K562 (cell line): Measurements from ENCODE around the gene TRMT44. TPM values are rescaled to one million over a fixed set of nuclear protein-coding genes. Genes with fewer than 3 reads are reported as not detected.

Experiments used
- ATAC-seq: fragments of 200-7000 bp; cut with Tn5 transposase; 3 replicates; pipeline ENCODE4 v1.9.1; 2020; ENCODE audit warnings: moderate library complexity
- BruUV-seq: library from RNA; stranded (reverse); fragments of 400-500 nt; replicated peaks from 2 replicates; lab custom pipeline; 2021; lab: Mats Ljungman, UMichigan
- CTCF ChIA-PET: fragments of 300-600 bp; formaldehyde crosslinking; extraction: SDS; loops from one replicate; lab custom pipeline; 2021; ENCODE audit warnings: low intra/inter-chr PET ratio; lab: Yijun Ruan, JAX
- POLR2A ChIA-PET: fragments of 300-600, 350-650 bp; sonication (Branson Sonifier 250); formaldehyde crosslinking; extraction: SDS; loops from one replicate; lab custom pipeline; 2021; ENCODE audit warnings: antibody characterized with exemption, inconsistent platforms; lab: Yijun Ruan, JAX
- DNase-seq, 4 experiments: peaks; one replicate each; pipeline versions ENCODE4 v3.0.0 to v3.0.0-alpha.2; 2011 to 2018; ENCODE audit warnings: low spot score in 3 of 4, mixed read lengths in 3 of 4; ENCODE audit errors: extremely low read depth in 1 of 4
- FAIRE-seq: peaks from 2 replicates; lab custom pipeline; 2011; peaks lifted over from hg19 to GRCh38; lab: Jason Lieb, UNC
- H2AFZ ChIP-seq: 2 replicates; pipeline ENCODE4 v1.6.0; 2011; ENCODE audit warnings: low read depth, low read length, control low read depth, inconsistent platforms
- H3K27ac ChIP-seq: fragments of 200-600 bp; 3 replicates; pipeline ENCODE4 v1.8.0; 2011; ENCODE audit warnings: low read depth, mild to moderate bottlenecking, control low read depth, inconsistent platforms, low read length, moderate library complexity, mixed read lengths; ENCODE audit errors: extremely low read depth
- H3K27me3 ChIP-seq, 2 experiments: fragments of 300-600 bp in 1 of 2; 2 replicates in 1 of 2; 3 replicates in 1 of 2; pipeline versions ENCODE4 v1.6.0 to v1.8.0; 2011; ENCODE audit warnings: inconsistent platforms in 2 of 2, low read length in 2 of 2, mild to moderate bottlenecking in 1 of 2, mixed read lengths in 1 of 2, moderate library complexity in 1 of 2; ENCODE audit not compliant: control insufficient read depth in 2 of 2, insufficient read depth in 2 of 2
- H3K36me3 ChIP-seq: fragments of 300-600 bp; 3 replicates; pipeline ENCODE4 v1.8.0; 2011; ENCODE audit warnings: mild to moderate bottlenecking, low read length, inconsistent platforms; ENCODE audit not compliant: control insufficient read depth, insufficient read depth
- H3K4me1 ChIP-seq, 2 experiments: fragments of 200-600 bp in 1 of 2; replicated peaks in 1 of 2; 2 replicates in 1 of 2; 3 replicates in 1 of 2; pipeline versions ENCODE4 v1.5.1 to v1.8.0; 2011; ENCODE audit warnings: inconsistent platforms in 2 of 2, low read length in 2 of 2, mild to moderate bottlenecking in 1 of 2, mixed read lengths in 1 of 2, moderate library complexity in 1 of 2; ENCODE audit not compliant: control insufficient read depth in 2 of 2, insufficient read depth in 2 of 2
- H3K4me2 ChIP-seq: 2 replicates; pipeline ENCODE4 v1.6.1; 2011; ENCODE audit warnings: low read length, control low read depth, inconsistent platforms, mixed read lengths; ENCODE audit not compliant: insufficient read depth
- H3K4me3 ChIP-seq: fragments of 200-600 bp; sonication (generic), shearing (Covaris generic); 2 replicates; pipeline ENCODE4 v1.5.1; 2016; ENCODE audit warnings: control low read depth, inconsistent platforms
- H3K79me2 ChIP-seq: fragments of 200-600 bp; 3 replicates; pipeline ENCODE4 v1.8.0; 2011; ENCODE audit warnings: low read length, inconsistent platforms; ENCODE audit not compliant: control insufficient read depth, insufficient read depth
- H3K9ac ChIP-seq, 2 experiments: 2 replicates each; pipeline versions ENCODE4 v1.6.0 to v1.6.1; 2011; ENCODE audit warnings: low read depth in 2 of 2, low read length in 2 of 2, control low read depth in 1 of 2, inconsistent platforms in 1 of 2, mild to moderate bottlenecking in 1 of 2, mixed read lengths in 1 of 2; ENCODE audit not compliant: insufficient read depth in 1 of 2
- H3K9me1 ChIP-seq: one replicate; pipeline ENCODE4 v1.6.0; 2011; ENCODE audit warnings: inconsistent platforms, mild to moderate bottlenecking, low read length, moderate library complexity; ENCODE audit not compliant: control insufficient read depth, insufficient read depth
- H3K9me3 ChIP-seq: replicated peaks from 2 replicates; pipeline ENCODE4 v1.5.1; 2011; ENCODE audit warnings: low read depth, low read length, inconsistent platforms; ENCODE audit not compliant: control insufficient read depth, insufficient read depth
- H4K20me1 ChIP-seq: replicated peaks from 2 replicates; pipeline ENCODE4 v1.6.1; 2011; ENCODE audit warnings: low read length, inconsistent platforms, mixed read lengths; ENCODE audit not compliant: control insufficient read depth, insufficient read depth
- FOXJ2 ChIP-seq: fragments of 200-800 bp; sonication (Bioruptor generic); IDR thresholded peaks from 2 replicates; pipeline ENCODE4 v1.6.1; 2016; ENCODE audit warnings: missing genetic modification characterization, missing compliant biosample characterization
- FOXK1 ChIP-seq: sonication (generic); formaldehyde crosslinking; IDR thresholded peaks from 2 replicates; pipeline ENCODE4 v1.8.0; 2022; ENCODE audit warnings: missing genetic modification reagents, mild to moderate bottlenecking, borderline replicate concordance
- GTF2E2 ChIP-seq: fragments of 200-800 bp; sonication (Bioruptor generic); IDR thresholded peaks from 2 replicates; pipeline ENCODE4 v1.6.1; 2016; ENCODE audit warnings: missing genetic modification characterization, missing compliant biosample characterization
- MCM2 ChIP-seq: fragments of 450-650 bp; IDR thresholded peaks from 2 replicates; pipeline ENCODE4 v1.6.1; 2017; ENCODE audit warnings: low read depth, mild to moderate bottlenecking
- RAD21 ChIP-seq, 2 experiments: fragments of 250-450 bp in 1 of 2; fragments of 450-650 bp in 1 of 2; sonication (Bioruptor Pico) in 1 of 2; formaldehyde crosslinking in 1 of 2; IDR thresholded peaks in 1 of 2; conservative IDR thresholded peaks in 1 of 2; 2 replicates each; pipeline versions ENCODE4 v1.4.0 to v1.8.0; 2020 to 2022; ENCODE audit warnings: mild to moderate bottlenecking in 2 of 2, moderate library complexity in 1 of 2
- ZBTB7A ChIP-seq: IDR thresholded peaks from 2 replicates; pipeline ENCODE4 v1.6.1; 2011; ENCODE audit warnings: low read depth, mild to moderate bottlenecking, low read length, moderate library complexity, borderline replicate concordance; ENCODE audit not compliant: control insufficient read depth
- ZNF76 ChIP-seq: fragments of 250-450 bp; sonication (Bioruptor Pico); IDR thresholded peaks from 2 replicates; pipeline ENCODE4 v1.4.0; 2020; ENCODE audit warnings: mild to moderate bottlenecking, moderate library complexity, borderline replicate concordance
- WGBS: fragments of 100-300 bp; shearing (Covaris generic); methylation state at CpG from one replicate; pipeline ENCODE4 v1.1.6; 2016; ENCODE audit warnings: low coverage, mixed read lengths; ENCODE audit not compliant: insufficient coverage; ENCODE audit errors: missing lambda C conversion rate; 5-methylcytosine and 5-hydroxymethylcytosine counted together
- in situ Hi-C: fragments of 300-500 bp; cut with MboI; formaldehyde crosslinking; loops from 4 replicates; pipeline ENCODE4 v1.15.0; 2018; ENCODE audit warnings: inconsistent platforms, mixed read lengths
- intact Hi-C: fragments of 100-400 bp; cut with micrococcal nuclease; formaldehyde crosslinking; loops from 2 replicates; pipeline ENCODE4 v1.14.2; 2022
- polyA plus RNA-seq, 8 experiments: library from polyadenylated mRNA; depleted of rRNA in 4 of 8; stranded (reverse) in 5 of 8; unstranded in 3 of 8; fragments of >200 nt; fragmentation: Nextera tagmentation in 2 of 8; fragmentation: Illumina TruSeq in 1 of 8; extraction: Ambion mirVana in 2 of 8; extraction: Trizol in 1 of 8; gene quantifications; 2 replicates each; pipeline versions ENCODE4 v1.2.1 to v1.2.3, GENCODE V29; 2011 to 2014; ENCODE audit warnings: inconsistent platforms in 1 of 8, missing spikeins in 1 of 8
- total RNA-seq, 7 experiments: library from RNA; depleted of rRNA in 6 of 7; stranded (reverse); fragments of >200 nt in 6 of 7; fragmentation: Illumina TruSeq in 2 of 7; extraction: Trizol in 2 of 7; gene quantifications; 2 replicates each; pipeline versions ENCODE4 v1.2.1 to v1.2.3, GENCODE V29; 2011 to 2021; ENCODE audit warnings: low replicate concordance in 1 of 7

TRMT44 gene
- total and polyA plus RNA-seq, 9 of the 15 experiments (the other 6 are each of a cell fraction or from before 2014, with no cell fraction given) = 1.2 to 18.6 (median 10.0) TPM

GRCh38 chr4:8517946-8518345 lies 77.4 kb downstream of the TRMT44 start:
- BruUV-seq = no TSS peak
- no peak overlapping the region for H3K4me2 ChIP-seq
- peaks cover 0 to 9% of the 10 kb centered on the region in 2 experiments; a peak in 2 of 5 replicates for H3K4me1 ChIP-seq
- H3K9me3 ChIP-seq = no peaks in the 10 kb centered on the region; the same call in none of the 2 replicates
- H3K36me3 ChIP-seq = no peaks in the 10 kb centered on the region
- no peaks in the 10 kb centered on the region for H3K79me2 ChIP-seq
- CTCF ChIA-PET = no interaction called here
- TF ChIP-seq MCM2 (no peak), ZNF76 (no peak), GTF2E2 (tag) (no peak), ZBTB7A (no peak), RAD21 (CRISPR knock-in tag; conservative IDR thresholded peaks at IDR 0.05 in 1 of 2, IDR thresholded peaks at IDR 0.05 in 1 of 2) (no peak), FOXK1 (CRISPR knock-in tag) (no peak), FOXJ2 (tag) (no peak)
- TF ChIP-seq, all 486 proteins: peak for 0
- in situ Hi-C loops = no loop called here
- intact Hi-C loops = no loop called here
- Histone ChIP-seq H3K9me1 (no peaks in the 10 kb centered on the region), H2AFZ (no peak overlapping the region), H4K20me1 (no peaks in the 10 kb centered on the region), H3K9ac (no peak overlapping the region; a peak in 1 of 4 replicates), H3K4me3 (no peak overlapping the region), H3K27me3 (no peaks in the 10 kb centered on the region), H3K27ac (no peak overlapping the region)
- 27% methylated on average over 13 of the region's 13 CpGs for WGBS
- DNase-seq = no peak
- ATAC-seq = no peak
- POLR2A ChIA-PET = no interaction called here
- no peak for FAIRE-seq
